ENCODE measurements around the gene BAIAP2.

The BAIAP2 gene

DNA sequence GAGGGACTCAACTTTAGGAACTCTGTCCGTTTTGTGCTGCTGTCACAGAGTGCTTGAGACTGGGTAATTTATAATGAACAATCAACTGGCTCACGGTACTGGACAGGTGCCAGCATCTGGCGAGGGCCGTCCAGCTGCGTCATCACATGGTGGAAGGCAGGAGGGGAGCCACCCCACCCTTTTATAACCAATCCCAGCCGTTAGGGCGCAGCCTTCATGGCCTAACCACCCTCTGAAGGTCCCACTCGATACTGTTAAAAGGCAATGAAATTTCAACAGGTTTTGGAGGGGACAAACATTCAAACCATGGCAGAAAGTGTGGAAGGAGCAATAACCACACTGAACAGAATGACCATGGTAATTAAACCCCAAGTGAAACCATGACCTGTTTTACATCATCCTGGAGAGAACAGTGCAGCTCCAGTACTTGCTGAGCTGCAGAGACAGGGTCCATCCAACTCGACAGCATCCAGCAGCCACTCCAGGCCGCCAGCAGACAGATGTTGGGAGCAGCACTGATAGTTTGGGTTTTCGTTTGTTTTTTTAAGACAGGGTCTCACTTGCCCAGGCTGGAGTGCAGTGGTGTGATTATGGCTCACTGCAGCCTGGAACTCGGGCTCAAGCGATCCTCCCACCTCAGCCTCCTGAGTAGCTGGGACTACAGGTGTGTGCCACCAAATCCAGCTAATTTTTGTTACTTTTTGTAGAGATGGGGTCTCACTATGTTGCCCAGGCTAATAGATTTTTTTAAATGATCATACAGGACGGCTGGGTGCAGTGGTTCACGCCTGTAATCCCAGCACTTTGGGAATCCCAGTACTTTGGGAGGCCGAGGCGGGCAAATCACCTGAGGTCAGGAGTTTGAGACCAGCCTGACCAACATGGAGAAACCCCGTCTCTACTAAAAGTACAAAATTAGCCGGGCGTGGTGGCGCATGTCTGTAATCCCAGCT is 32.3 kb upstream of the BAIAP2 start:
- no peak overlapping the region for H3K4me3 ChIP-seq (ENCODE audit: low read depth, low read length)
- TF ChIP-seq, protein P1, sequence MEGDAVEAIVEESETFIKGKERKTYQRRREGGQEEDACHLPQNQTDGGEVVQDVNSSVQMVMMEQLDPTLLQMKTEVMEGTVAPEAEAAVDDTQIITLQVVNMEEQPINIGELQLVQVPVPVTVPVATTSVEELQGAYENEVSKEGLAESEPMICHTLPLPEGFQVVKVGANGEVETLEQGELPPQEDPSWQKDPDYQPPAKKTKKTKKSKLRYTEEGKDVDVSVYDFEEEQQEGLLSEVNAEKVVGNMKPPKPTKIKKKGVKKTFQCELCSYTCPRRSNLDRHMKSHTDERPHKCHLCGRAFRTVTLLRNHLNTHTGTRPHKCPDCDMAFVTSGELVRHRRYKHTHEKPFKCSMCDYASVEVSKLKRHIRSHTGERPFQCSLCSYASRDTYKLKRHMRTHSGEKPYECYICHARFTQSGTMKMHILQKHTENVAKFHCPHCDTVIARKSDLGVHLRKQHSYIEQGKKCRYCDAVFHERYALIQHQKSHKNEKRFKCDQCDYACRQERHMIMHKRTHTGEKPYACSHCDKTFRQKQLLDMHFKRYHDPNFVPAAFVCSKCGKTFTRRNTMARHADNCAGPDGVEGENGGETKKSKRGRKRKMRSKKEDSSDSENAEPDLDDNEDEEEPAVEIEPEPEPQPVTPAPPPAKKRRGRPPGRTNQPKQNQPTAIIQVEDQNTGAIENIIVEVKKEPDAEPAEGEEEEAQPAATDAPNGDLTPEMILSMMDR (IDR thresholded peaks at IDR 0.05; ENCODE audit: control insufficient read depth, extremely low read depth, insufficient read depth): no peak
- DNase-seq (ENCODE audit: low read depth): no peak

DNA sequence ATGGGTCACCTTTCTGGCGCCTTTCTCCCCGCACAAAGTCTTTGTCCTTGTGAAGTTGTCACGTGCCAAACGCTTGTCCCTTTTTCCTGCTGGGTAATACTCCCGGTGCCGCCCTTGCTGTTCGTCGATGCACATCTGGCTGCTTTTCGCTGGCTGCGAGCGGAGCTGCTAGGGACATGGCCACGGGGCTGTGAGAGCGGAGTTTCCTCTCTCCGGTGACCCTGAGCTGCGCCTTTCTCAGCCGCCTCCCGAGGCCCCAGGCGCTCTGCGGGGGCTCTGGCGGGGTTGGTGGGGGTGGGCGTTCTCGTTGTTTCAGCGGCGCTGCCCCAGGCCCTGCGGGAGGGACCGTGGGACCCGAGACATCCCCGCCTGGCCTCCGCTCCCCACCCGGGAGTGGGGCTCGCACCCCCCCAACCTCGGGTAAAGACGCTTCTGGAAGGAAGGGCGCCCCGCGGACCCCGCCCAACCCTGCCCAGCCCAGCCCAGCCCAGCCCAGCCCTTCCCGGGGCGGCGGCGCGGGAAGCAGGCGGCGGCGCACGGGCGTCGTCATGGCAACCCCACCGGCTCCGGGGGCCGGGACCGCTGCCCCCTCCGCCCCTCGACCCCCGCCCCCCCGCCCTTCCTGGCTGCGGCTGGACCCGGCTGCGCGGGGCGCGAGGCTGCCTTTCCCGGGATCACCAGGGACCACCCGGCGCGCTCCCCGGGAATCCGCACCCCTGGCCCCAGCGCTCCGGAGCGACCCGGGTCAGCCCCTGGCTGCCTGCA is 31.1 kb upstream of the BAIAP2 start:
- no peak overlapping the region for H3K4me3 ChIP-seq (ENCODE audit: low read depth, low read length)
- no peak for DNase-seq (ENCODE audit: low read depth)
- TF ChIP-seq, protein P1 (IDR thresholded peaks at IDR 0.05; ENCODE audit: control insufficient read depth, extremely low read depth, insufficient read depth): no peak

DNA sequence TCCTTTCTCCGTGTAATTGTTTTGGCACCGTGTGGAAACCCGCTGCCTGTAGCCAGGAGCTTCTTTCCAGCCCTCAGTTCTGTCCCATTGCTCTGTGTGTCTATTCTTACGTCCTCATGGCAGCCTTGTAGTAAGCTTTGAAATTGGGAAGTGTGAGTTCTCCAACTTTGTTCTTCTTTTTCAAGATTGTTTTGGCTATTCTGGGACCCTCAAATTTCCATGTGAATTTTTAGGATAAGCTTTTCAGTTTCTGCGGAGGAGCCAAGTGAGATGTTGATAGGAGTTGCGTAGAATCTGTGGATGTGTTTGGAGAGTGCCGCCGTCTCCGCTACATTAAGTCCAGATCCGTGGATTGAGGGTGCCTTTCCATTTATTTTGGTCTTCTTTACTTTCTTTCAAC is 28.1 kb upstream of the BAIAP2 start:
- DNase-seq (ENCODE audit: low read depth): no peak
- no peak overlapping the region for H3K4me3 ChIP-seq (ENCODE audit: low read depth, low read length)
- TF ChIP-seq, protein P1 (IDR thresholded peaks at IDR 0.05; ENCODE audit: control insufficient read depth, extremely low read depth, insufficient read depth): no peak

DNA sequence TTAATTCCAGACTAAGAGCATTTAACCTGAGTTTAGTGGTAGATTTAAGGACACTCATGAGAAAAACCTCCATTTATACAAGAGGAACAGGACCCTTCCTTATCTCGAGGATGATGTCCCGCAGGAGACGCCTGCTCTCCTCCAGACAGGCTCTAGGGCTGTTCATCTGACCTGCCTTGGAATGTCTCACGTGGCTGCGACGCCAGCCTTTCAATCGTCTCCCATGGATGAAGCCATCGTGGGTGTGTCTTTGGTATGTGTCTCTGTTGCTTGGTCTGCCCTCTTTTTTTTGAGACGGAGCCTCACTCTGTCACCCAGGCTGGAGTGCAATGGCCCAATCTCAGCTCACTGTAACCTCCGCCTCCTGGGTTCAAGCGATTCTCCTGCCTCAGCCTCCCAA is 26.8 kb upstream of the BAIAP2 start:
- no peak for DNase-seq (ENCODE audit: low read depth)
- TF ChIP-seq, protein P1 (IDR thresholded peaks at IDR 0.05; ENCODE audit: control insufficient read depth, extremely low read depth, insufficient read depth): no peak

DNA sequence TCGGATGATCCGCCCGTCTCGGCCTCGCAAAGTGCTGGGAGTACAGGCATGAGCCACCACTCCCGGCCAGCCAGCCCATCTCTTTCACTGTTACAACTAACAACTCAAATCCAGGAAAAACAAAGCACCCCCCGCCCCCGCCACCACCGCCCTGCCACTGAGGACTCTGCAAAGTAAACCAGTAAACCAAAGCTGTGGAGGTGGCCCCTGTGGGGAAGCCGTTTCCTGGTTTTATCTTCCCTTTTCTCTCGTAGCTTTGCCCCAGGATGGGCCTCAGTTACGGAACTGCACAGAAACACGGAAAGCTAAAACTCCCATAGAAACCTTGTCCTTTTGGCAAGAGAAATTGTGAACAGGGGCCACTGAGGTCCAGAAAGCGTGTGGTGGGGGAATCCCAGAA is 25.8 kb upstream of the BAIAP2 start:
- TF ChIP-seq, protein P1 (IDR thresholded peaks at IDR 0.05; ENCODE audit: control insufficient read depth, extremely low read depth, insufficient read depth): no peak

More for the DNA sequence above, 26.8 kb upstream of the BAIAP2 start:
- H3K4me3 ChIP-seq (ENCODE audit: low read depth, low read length): no peak overlapping the region

DNA sequence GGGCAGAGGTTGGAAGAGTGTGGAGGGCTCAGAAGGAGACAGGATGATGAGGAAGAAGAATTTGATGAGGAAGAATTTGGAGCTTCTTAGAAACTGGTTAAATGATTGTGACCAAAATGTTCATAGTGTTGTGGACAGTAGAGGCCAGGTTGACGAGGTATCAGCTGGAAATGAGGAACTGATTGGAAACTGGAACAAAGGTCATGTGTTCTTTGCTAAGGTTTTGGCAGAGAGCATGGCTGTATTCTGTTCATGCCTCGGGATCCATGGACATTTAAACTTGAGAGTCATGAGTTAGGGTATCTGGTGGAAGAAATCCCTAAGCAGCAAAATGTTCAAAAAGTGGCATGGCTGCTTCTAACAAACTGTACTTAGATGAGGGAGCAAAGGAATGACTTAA is 24.0 kb upstream of the BAIAP2 start:
- DNase-seq (ENCODE audit: low read depth): no peak
- no peak overlapping the region for H3K4me3 ChIP-seq (ENCODE audit: low read depth, low read length)
- TF ChIP-seq, protein P1 (IDR thresholded peaks at IDR 0.05; ENCODE audit: control insufficient read depth, extremely low read depth, insufficient read depth): no peak

More for the DNA sequence above, 25.8 kb upstream of the BAIAP2 start:
- no peak overlapping the region for H3K4me3 ChIP-seq (ENCODE audit: low read depth, low read length)
- no peak for DNase-seq (ENCODE audit: low read depth)

Data from LNCaP clone FGC (cell line).